Activated T-helper 1 cell treated with Interleukin-2 at 50 U/mL for 16 hours (primary cell): Measurements from ENCODE around the gene STX11.
"Not testable (repeated sequence)": the region's sequence is repeated elsewhere in the genome, so short reads cannot be mapped to it uniquely, and the experiment has no call there.

ENCODE experiments used
- DNase-seq: peaks from one replicate; pipeline ENCODE4 v3.0.0-alpha.2; 2020; ENCODE audit warnings: low read depth

Gene STX11

GRCh38 chr6:144149894-144150709 lies at the start of gene STX11:
TSS of gene STX11 (plus strand) at chr6:144150517. CDS start at chr6:144186628, 36,111 bp downstream.
- peak; percentile 62 for DNase-seq

GRCh38 chr6:144103026-144103563 lies 47.2 kb upstream of the STX11 start:
- DNase-seq: no peak

GRCh38 chr6:144104488-144104887 lies 45.8 kb upstream of the STX11 start:
- no peak for DNase-seq

- DNase-seq: no peak
Observed at GRCh38 chr6:144104898-144105487, 45.3 kb upstream of the STX11 start.

GRCh38 chr6:144106206-144106605 lies 44.1 kb upstream of the STX11 start:
- DNase-seq: no peak

- DNase-seq: no peak
Observed at GRCh38 chr6:144110210-144110609, 40.1 kb upstream of the STX11 start.

GRCh38 chr6:144113366-144113765 lies 37.0 kb upstream of the STX11 start:
- no peak for DNase-seq

- no peak for DNase-seq
Observed at GRCh38 chr6:144115219-144115618, 35.1 kb upstream of the STX11 start.

- no peak for DNase-seq
Observed at GRCh38 chr6:144119376-144119775, 30.9 kb upstream of the STX11 start.

GRCh38 chr6:144122861-144123260 lies 27.5 kb upstream of the STX11 start:
- DNase-seq: no peak

GRCh38 chr6:144123421-144123820 lies 26.9 kb upstream of the STX11 start:
- no peak for DNase-seq

- no peak for DNase-seq
Observed at GRCh38 chr6:144123836-144124235, 26.5 kb upstream of the STX11 start.

- DNase-seq: no peak
Observed at GRCh38 chr6:144127097-144127496, 23.2 kb upstream of the STX11 start.

- DNase-seq: no peak
Observed at GRCh38 chr6:144129469-144129868, 20.8 kb upstream of the STX11 start.

GRCh38 chr6:144131248-144131709 lies 19.0 kb upstream of the STX11 start:
- no peak for DNase-seq

- DNase-seq: not testable (repeated sequence)
Observed at GRCh38 chr6:144132167-144132690, 18.1 kb upstream of the STX11 start.

GRCh38 chr6:144133225-144133821 lies 17.0 kb upstream of the STX11 start:
- no peak for DNase-seq

- no peak for DNase-seq
Observed at GRCh38 chr6:144134176-144134575, 16.1 kb upstream of the STX11 start.

- no peak for DNase-seq
Observed at GRCh38 chr6:144134737-144135136, 15.6 kb upstream of the STX11 start.

- DNase-seq: no peak
Observed at GRCh38 chr6:144138542-144138941, 11.8 kb upstream of the STX11 start.

GRCh38 chr6:144139817-144140216 lies 10.5 kb upstream of the STX11 start:
- no peak for DNase-seq

- no peak for DNase-seq
Observed at GRCh38 chr6:144140867-144141266, 9.4 kb upstream of the STX11 start.

- no peak for DNase-seq
Observed at GRCh38 chr6:144141470-144141869, 8.8 kb upstream of the STX11 start.
